NOMO-1 treated with dmso at 0.1 percent for 144 hours (cell line): ENCODE measurements around the gene CAMK2N1.

Experiments used
- DNase-seq: peaks from one replicate; lab custom pipeline; 2025; ENCODE audit not compliant: unreplicated experiment; lab: John Stamatoyannopoulos, UW

Gene CAMK2N1

DNA sequence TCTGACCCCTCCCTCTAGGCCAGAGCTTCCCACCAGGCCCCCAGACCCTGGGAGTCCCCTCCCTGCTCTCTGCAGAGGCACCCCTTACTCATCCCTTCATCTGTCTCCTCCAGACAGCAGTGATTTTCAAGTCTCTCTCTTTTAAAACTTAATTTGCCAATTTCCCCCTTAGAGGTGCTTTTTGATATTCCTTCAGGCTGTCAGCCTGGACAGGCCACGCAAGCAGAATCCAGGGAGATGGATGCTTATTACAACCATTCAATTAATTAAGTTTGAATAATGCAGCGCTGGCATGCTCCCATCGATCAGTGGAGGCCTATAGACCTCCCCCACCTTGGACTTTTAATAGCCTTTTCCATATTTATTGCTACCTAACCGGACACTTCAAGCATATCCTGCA is 6.2 kb downstream of the CAMK2N1 start:
- no peak for DNase-seq

DNA sequence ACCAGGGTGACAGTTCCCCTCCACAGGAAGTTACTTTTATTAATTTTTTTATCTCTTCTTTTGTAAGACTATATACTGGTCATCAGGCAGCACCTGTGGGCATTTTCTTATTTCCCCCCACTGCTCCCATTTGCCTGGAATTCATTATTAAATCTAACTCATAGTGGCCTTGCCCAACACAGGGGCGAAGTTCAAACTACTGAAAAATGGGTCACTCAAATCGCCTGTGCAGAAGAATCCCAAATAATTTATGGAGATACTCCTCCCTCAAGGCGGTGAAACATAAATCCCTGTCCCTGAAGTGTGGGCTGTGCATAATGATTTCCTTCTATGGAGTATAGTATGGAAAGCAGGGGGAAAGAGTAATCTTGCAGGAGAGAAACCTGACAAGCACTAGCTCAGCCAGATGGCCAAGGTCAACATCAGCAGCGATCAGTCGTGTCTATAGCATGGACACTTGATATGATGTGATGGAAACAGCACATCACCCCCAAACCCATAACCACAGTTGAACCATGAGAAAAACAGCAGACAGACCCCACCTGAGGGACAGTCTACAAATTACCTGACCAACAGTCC is 7.9 kb downstream of the CAMK2N1 start:
- no peak for DNase-seq

DNA sequence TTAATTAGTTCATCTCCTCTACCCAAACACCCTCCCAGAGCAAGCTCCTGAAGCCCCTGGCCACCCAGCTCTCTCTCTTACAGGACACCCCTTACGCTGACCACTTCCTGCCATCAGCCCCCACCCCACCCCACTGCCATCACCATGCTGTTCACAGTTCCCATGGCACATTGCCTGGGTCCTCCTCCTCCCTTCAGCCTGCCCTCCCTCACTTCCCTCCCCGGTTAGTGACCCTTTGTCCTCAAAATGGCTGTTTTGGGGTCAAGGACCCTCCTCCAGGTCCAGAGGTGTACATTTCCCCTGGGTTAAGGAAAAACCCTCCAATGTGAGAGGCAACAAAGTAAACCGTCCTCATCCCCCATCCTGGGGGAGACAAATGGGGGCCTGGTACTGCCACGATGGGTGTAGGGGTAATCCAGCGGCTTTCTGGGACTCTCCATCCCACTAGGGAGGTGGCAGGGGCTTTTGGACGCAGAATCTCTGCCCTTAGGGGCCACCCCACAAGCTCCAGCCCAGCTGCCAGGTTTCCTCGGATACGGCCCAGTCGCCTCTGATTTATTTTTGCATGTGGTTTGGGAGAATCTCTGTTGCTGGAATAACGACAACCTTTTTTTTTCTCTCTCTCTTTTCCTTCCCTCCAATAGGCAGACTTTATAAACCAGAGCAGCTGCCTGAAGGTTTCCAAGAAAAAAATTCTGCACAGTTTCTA is 8.5 kb downstream of the CAMK2N1 start:
- no peak for DNase-seq

GRCh38 chr1:20476265-20477038 is 9.6 kb downstream of the CAMK2N1 start:
- DNase-seq, result no peak

DNA sequence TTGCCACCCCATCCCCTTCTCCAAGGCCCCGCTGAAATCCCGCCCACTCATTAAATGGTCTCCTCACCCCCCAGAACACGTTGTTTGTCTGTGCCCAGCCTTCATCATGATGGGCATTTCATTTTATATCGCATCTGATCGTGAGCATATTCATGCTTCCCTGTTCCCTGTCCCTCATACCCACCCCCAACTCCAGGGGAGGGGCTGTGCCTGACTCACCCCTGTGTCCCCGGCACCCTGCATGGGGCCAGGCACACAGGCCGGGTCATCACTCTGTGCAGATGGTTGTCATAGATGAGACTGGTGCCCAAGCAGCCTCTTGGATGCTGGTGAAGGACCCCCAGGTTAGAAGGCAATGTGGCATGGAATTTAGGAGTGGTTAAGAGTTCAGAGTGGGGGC is 11.0 kb downstream of the CAMK2N1 start:
- DNase-seq, result no peak

DNA sequence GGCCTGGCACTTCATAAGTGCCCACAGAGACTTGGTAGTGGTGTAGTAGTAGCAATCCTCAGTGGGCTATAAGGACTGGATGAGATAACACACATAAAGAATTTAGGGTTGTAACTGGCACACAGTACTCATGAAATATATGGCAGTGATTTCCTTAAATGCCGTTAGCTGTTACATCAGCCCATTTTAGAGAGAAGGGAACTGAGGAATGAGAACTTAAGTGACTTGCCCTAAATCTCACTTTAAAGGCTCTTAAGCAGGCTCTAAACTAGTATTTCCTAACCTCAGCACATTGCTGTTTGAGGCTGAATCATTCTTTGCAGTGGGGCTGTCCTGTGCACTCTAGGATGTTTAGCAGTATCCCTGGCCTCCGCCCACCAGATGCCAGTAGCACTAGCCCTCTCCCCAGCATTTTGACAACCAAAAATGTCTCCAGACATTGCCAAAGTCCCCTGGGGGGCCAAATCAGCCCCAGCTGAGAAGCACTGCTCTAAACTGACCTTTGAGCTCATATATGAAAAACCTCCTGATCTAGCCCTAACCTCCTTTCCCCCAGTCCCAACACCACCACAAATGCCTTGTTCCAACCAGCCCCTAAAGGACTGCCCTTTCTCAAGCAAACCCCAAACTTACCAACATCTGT is 11.6 kb downstream of the CAMK2N1 start:
- DNase-seq, result no peak

DNA sequence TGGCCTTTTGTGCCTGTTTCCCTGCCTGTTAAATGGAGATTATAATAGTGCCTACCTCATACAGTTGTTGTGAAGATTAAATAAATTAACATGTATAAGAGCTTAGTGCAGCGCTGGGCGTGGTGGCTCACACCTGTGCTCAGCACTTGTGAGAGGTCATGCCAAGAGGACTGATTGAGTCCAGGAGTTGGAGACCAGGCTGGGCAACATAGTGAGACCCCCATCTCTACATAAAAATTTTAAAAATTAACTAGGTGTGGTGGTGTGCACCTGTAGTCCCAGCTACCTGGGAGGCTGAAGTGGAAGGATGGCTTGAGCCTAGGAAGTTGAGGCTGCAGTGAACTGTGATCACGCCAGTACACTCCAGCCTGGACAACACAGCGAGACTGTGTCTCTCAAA is 12.1 kb downstream of the CAMK2N1 start:
- no peak for DNase-seq

- DNase-seq, result no peak
Observed at GRCh38 chr1:20472860-20473711, 12.9 kb downstream of the CAMK2N1 start.

- no peak for DNase-seq
Observed at GRCh38 chr1:20472121-20472520, 13.9 kb downstream of the CAMK2N1 start.

- no peak for DNase-seq
Observed at GRCh38 chr1:20470194-20470593, 15.8 kb downstream of the CAMK2N1 start.

GRCh38 chr1:20469406-20470076 is 16.5 kb downstream of the CAMK2N1 start:
- no peak for DNase-seq

- DNase-seq, result no peak
Observed at GRCh38 chr1:20466273-20466672, 19.7 kb downstream of the CAMK2N1 start.

- DNase-seq, result no peak
Observed at GRCh38 chr1:20465187-20465586, 20.8 kb downstream of the CAMK2N1 start.

- no peak for DNase-seq
Observed at GRCh38 chr1:20463502-20463901, 22.5 kb downstream of the CAMK2N1 start.

DNA sequence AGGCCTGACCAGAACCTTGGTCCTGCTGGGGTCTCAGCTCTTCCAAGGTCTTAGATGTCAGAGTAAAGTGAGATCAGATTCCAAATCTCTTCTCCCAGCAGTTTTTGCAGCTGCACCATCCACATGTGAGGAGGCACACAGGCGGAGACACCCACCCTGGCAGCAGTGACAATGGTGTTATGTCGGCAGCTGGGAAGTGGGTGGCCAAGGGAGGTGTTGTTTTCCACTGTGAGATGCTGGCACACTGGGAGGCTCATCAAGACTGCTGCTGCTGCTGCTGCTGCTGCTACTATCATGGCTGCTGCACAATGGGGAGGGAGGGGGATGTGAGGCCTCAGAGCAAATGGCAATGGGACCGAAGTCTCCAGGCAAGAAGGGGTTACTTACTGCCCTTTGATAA is 23.6 kb downstream of the CAMK2N1 start:
- no peak for DNase-seq

GRCh38 chr1:20458717-20459116 is 27.3 kb downstream of the CAMK2N1 start:
- no peak for DNase-seq

GRCh38 chr1:20454004-20454403 is 32.0 kb downstream of the CAMK2N1 start:
- DNase-seq, result no peak

GRCh38 chr1:20449735-20450311 is 36.2 kb downstream of the CAMK2N1 start:
- DNase-seq, result no peak

DNA sequence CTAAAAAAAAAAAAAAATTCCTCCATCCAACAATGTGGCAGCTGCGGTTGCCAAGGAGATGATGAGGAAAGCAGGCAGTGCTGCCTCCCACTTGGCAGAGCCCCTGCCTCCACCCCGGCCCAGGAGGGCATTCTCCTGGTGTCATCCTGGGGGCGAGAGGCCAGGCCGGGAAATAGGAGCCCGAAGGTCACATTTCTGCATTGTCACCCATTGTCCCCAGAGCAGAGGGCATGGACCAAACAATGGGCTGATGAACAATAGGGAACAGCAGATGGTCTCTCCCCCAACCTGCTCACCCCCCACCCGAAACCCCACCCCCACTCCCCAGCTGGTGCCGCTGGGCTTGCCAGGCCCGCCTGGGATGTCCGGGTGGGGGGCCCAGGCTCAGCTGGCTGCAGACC is 37.3 kb downstream of the CAMK2N1 start:
- no peak for DNase-seq

DNA sequence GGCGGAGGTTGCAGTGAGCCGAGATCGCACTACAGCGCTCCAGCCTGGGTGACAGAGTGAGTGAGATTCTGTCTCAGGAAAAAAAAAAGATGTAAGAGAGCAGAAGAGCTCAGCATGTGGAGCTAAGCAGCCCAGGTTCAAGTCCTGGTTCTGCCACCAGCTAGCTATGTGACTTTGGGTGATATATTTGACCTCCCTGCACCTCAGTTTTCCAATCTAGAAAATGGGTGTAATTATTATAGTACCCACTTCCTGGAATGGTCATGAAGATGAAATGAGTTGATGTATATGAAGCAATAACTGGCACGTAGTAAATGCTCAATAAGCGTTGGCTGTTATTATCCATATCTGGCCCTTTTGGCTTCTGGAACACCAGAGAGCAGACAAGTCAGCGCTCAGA is 38.2 kb downstream of the CAMK2N1 start:
- no peak for DNase-seq
